DMS53 (cell line): ENCODE measurements around the gene BAG5.
A peak's percentile ranks its signal among the peaks of the same experiment; 100 is the strongest.
"Not testable (repeated sequence)": the region's sequence is repeated elsewhere in the genome, so short reads cannot be mapped to it uniquely, and the experiment has no call there.

ENCODE experiments used
- DNase-seq: peaks from one replicate; lab custom pipeline; 2025; lab: John Stamatoyannopoulos, UW

BAG5 gene

GRCh38 chr14:103562429-103563225 lies at the start of gene BAG5, which contains the start of gene COA8:
Gene BAG5 (minus strand): TSS chr14:103562657. CDS start chr14:103561164, 1,493 bp downstream.
Gene COA8 (plus strand): TSS chr14:103562960. CDS start chr14:103563002, 42 bp downstream.
- peak; percentile 91 for DNase-seq

- DNase-seq, result no peak
Observed at GRCh38 chr14:103611215-103611614, 48.8 kb upstream of the BAG5 start.

GRCh38 chr14:103609081-103609480 lies 46.6 kb upstream of the BAG5 start:
- DNase-seq, result not testable (repeated sequence)

- DNase-seq, result no peak
Observed at GRCh38 chr14:103607822-103608221, 45.4 kb upstream of the BAG5 start.

- DNase-seq, result peak; percentile 82
Observed at GRCh38 chr14:103606963-103607668, 44.7 kb upstream of the BAG5 start.

- no peak for DNase-seq
Observed at GRCh38 chr14:103604620-103605019, 42.2 kb upstream of the BAG5 start.

- DNase-seq, result no peak
Observed at GRCh38 chr14:103600503-103600902, 38.0 kb upstream of the BAG5 start.

- peak; percentile 92 for DNase-seq
Observed at GRCh38 chr14:103597623-103598377, 35.3 kb upstream of the BAG5 start.

- DNase-seq, result peak; percentile 19
Observed at GRCh38 chr14:103594265-103594664, 31.8 kb upstream of the BAG5 start.

GRCh38 chr14:103593577-103593976 lies 31.1 kb upstream of the BAG5 start:
- DNase-seq, result no peak

GRCh38 chr14:103584326-103584915 lies 22.0 kb upstream of the BAG5 start:
- no peak for DNase-seq

GRCh38 chr14:103581954-103582703 lies 19.7 kb upstream of the BAG5 start:
- DNase-seq, result no peak

GRCh38 chr14:103581206-103581605 lies 18.7 kb upstream of the BAG5 start:
- DNase-seq, result no peak

GRCh38 chr14:103578401-103579075 lies 16.1 kb upstream of the BAG5 start:
- no peak for DNase-seq

GRCh38 chr14:103576371-103577024 lies 14.0 kb upstream of the BAG5 start:
- peak; percentile 95 for DNase-seq

GRCh38 chr14:103574707-103575285 lies 12.3 kb upstream of the BAG5 start:
- no peak for DNase-seq

GRCh38 chr14:103574104-103574503 lies 11.6 kb upstream of the BAG5 start:
- no peak for DNase-seq

- DNase-seq, result no peak
Observed at GRCh38 chr14:103569408-103569807, 7.0 kb upstream of the BAG5 start.

- DNase-seq, result no peak
Observed at GRCh38 chr14:103568952-103569351, 6.5 kb upstream of the BAG5 start.
